LNCaP clone FGC (cell line): Measurements from ENCODE around the gene FIBP.

Experiments
- DNase-seq: peaks from one replicate; pipeline ENCODE4 v3.0.0-alpha.2; 2011; ENCODE audit warnings: low read depth
- H3K4me3 ChIP-seq: 2 replicates; pipeline ENCODE4 v1.5.1; 2011; ENCODE audit warnings: mild to moderate bottlenecking, low read depth, low read length, control low read depth
- CTCF ChIP-seq: IDR thresholded peaks from 2 replicates; pipeline ENCODE4 v1.5.1; 2012; ENCODE audit warnings: mild to moderate bottlenecking; ENCODE audit not compliant: control insufficient read depth, insufficient read depth; ENCODE audit errors: extremely low read depth

The FIBP gene

GRCh38 chr11:65866509-65867283 is 21.6 kb downstream of the FIBP start:
- H3K4me3 ChIP-seq, result no peak overlapping the region
- no peak for TF ChIP-seq CTCF
- no peak for DNase-seq

- no peak for DNase-seq
- H3K4me3 ChIP-seq, result no peak overlapping the region
- no peak for TF ChIP-seq CTCF
Measured at GRCh38 chr11:65865550-65866172, 22.6 kb downstream of the FIBP start.

- H3K4me3 ChIP-seq, result no peak overlapping the region
- TF ChIP-seq CTCF, result no peak
- no peak for DNase-seq
Measured at GRCh38 chr11:65864706-65865471, 23.4 kb downstream of the FIBP start.

- TF ChIP-seq CTCF, result no peak
- H3K4me3 ChIP-seq, result no peak overlapping the region
- no peak for DNase-seq
Measured at GRCh38 chr11:65863889-65864705, 24.2 kb downstream of the FIBP start.

GRCh38 chr11:65862941-65863888 is 25.1 kb downstream of the FIBP start:
- no peak overlapping the region for H3K4me3 ChIP-seq
- no peak for TF ChIP-seq CTCF
- no peak for DNase-seq

GRCh38 chr11:65862191-65862735 is 26.0 kb downstream of the FIBP start:
- no peak for TF ChIP-seq CTCF
- peak overlapping the region; percentile 93 for H3K4me3 ChIP-seq
- DNase-seq, result no peak
